K562 (cell line): ENCODE results near the gene C1orf116. TPM values are rescaled to one million over a fixed set of nuclear protein-coding genes. Genes with fewer than 3 reads are reported as not detected.

ENCODE experiments used
- CREBBP ChIP-seq: IDR thresholded peaks from one replicate; pipeline ENCODE4 v1.6.1; 2012; ENCODE audit warnings: low read depth, mild to moderate bottlenecking, control low read depth, inconsistent platforms, low read length
- FOXM1 ChIP-seq, 2 experiments: fragments of 450-650 bp in 1 of 2; sonication (generic) in 1 of 2; formaldehyde crosslinking in 1 of 2; IDR thresholded peaks; 2 replicates each; pipeline versions ENCODE4 v1.6.1 to v1.9.0; 2017 to 2022; ENCODE audit warnings: low read depth in 2 of 2, mild to moderate bottlenecking in 2 of 2, missing genetic modification reagents in 1 of 2, moderate library complexity in 1 of 2
- ZBTB11 ChIP-seq, 3 experiments: fragments of 200-800 bp in 1 of 3; fragments of 250-450 bp in 1 of 3; fragments of 450-650 bp in 1 of 3; sonication (Bioruptor Pico) in 1 of 3; sonication (Bioruptor generic) in 1 of 3; formaldehyde crosslinking in 1 of 3; IDR thresholded peaks; 2 replicates each; pipeline versions ENCODE4 v1.6.1 to v1.8.0; 2016 to 2022; ENCODE audit warnings: mild to moderate bottlenecking in 2 of 3, missing genetic modification characterization in 2 of 3, missing compliant biosample characterization in 1 of 3, moderate library complexity in 1 of 3
- polyA plus RNA-seq, 8 experiments: library from polyadenylated mRNA; depleted of rRNA in 4 of 8; stranded (reverse) in 5 of 8; unstranded in 3 of 8; fragments of >200 nt; fragmentation: Nextera tagmentation in 2 of 8; fragmentation: Illumina TruSeq in 1 of 8; extraction: Ambion mirVana in 2 of 8; extraction: Trizol in 1 of 8; gene quantifications; 2 replicates each; pipeline versions ENCODE4 v1.2.1 to v1.2.3, GENCODE V29; 2011 to 2014; ENCODE audit warnings: inconsistent platforms in 1 of 8, missing spikeins in 1 of 8
- total RNA-seq, 7 experiments: library from RNA; depleted of rRNA in 6 of 7; stranded (reverse); fragments of >200 nt in 6 of 7; fragmentation: Illumina TruSeq in 2 of 7; extraction: Trizol in 2 of 7; gene quantifications; 2 replicates each; pipeline versions ENCODE4 v1.2.1 to v1.2.3, GENCODE V29; 2011 to 2021; ENCODE audit warnings: low replicate concordance in 1 of 7
- TF ChIP-seq, protein P1 (sequence below): sonication (generic); formaldehyde crosslinking; IDR thresholded peaks from 2 replicates; pipeline ENCODE4 v1.8.1; 2022; ENCODE audit warnings: missing genetic modification reagents

C1orf116 gene
- total and polyA plus RNA-seq, 9 of the 15 experiments (the other 6 are each of a cell fraction or from before 2014, with no cell fraction given) = 0.62 to 3.0 (median 0.95) TPM

DNA sequence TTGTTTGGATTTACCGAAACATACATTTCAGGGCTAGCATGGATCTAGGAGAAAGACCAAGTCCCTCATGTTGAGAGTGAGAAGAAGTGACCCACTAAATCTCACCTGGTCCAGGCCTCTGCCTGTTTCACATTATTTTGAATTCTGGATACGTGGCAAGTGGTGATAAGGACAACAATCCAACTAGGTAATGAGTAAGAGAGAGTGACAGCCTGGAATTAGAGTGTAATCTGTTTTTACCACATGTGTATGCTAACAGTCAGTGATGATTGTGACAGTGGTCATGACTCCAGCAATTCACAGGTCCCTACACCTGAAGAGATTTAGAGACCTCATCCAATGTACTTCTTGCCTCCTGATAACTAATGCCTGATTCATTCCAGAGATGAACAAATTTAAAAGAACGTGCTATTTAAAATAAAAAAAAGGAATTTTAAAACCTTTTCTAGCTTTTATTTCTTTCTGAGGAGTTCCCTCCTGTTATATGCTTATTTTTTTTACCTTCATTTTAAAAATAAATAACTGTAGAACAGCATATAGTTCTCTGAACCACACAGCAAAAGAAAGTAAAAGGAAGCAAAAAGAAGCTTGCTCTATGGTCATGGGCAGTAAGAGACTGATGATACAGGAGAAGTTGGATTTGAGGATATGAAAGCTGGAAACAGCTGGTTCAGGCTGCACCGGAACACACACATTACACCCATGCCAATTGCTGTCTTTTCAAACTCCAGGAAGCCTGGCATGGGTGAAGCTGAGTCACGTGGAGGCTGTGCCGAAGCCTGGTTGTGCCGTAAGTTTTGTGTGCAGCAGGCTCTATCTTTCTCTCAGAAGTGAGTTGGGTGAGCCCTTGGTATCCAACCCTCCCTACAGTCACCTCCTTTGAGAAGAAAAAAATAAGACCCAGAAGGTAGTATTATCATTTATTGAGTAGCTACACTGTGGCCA is 14.7 kb downstream of the C1orf116 start (continued):
- TF ChIP-seq ZBTB11 (CRISPR knock-in tag; IDR thresholded peaks at IDR 0.05) (peak in 1 of 3 experiments; percentile 67; a peak in 1 of 6 replicates), FOXM1 (IDR thresholded peaks at IDR 0.05; ENCODE audit: low read depth) (peak; percentile 91), FOXM1 (CRISPR knock-in tag; IDR thresholded peaks at IDR 0.05; ENCODE audit: low read depth) (no peak), CREBBP (no peak)
- TF ChIP-seq, protein P1, sequence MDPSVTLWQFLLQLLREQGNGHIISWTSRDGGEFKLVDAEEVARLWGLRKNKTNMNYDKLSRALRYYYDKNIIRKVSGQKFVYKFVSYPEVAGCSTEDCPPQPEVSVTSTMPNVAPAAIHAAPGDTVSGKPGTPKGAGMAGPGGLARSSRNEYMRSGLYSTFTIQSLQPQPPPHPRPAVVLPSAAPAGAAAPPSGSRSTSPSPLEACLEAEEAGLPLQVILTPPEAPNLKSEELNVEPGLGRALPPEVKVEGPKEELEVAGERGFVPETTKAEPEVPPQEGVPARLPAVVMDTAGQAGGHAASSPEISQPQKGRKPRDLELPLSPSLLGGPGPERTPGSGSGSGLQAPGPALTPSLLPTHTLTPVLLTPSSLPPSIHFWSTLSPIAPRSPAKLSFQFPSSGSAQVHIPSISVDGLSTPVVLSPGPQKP (CRISPR knock-in tag) = no peak
